Parathyroid adenoma (tissue), 2 donors: ENCODE results near the gene GPAT3.
"Not testable (repeated sequence)": the region's sequence is repeated elsewhere in the genome, so short reads cannot be mapped to it uniquely, and the experiment has no call there.

ENCODE experiments used
- H2AFZ ChIP-seq: fragments of 300-600 bp; sonication (generic); one replicate; pipeline ENCODE4 v1.7.0; 2017; ENCODE audit warnings: antibody characterized with exemption, mild to moderate bottlenecking
- H3K27ac ChIP-seq: fragments of 300-600 bp; sonication (generic); one replicate; pipeline ENCODE4 v1.7.0; 2017
- H3K27me3 ChIP-seq: fragments of 300-600 bp; sonication (generic); one replicate; pipeline ENCODE4 v1.7.0; 2017; ENCODE audit warnings: low read length; ENCODE audit not compliant: control insufficient read depth, insufficient read depth
- H3K36me3 ChIP-seq: fragments of 300-600 bp; sonication (generic); one replicate; pipeline ENCODE4 v1.7.0; 2017; ENCODE audit warnings: low read length; ENCODE audit not compliant: control insufficient read depth, insufficient read depth
- H3K4me1 ChIP-seq: fragments of 300-600 bp; sonication (generic); one replicate; pipeline ENCODE4 v1.7.0; 2017; ENCODE audit warnings: control low read depth
- H3K4me2 ChIP-seq: fragments of 300-600 bp; sonication (generic); one replicate; pipeline ENCODE4 v1.7.0; 2017; ENCODE audit warnings: low read length
- H3K4me3 ChIP-seq: fragments of 300-600 bp; sonication (generic); one replicate; pipeline ENCODE4 v1.7.0; 2017; ENCODE audit warnings: low read depth, low read length
- H3K79me2 ChIP-seq: fragments of 300-600 bp; sonication (generic); one replicate; pipeline ENCODE4 v1.7.0; 2017; ENCODE audit warnings: control low read depth
- H3K9ac ChIP-seq: fragments of 300-600 bp; sonication (generic); one replicate; pipeline ENCODE4 v1.7.0; 2017; ENCODE audit warnings: mild to moderate bottlenecking
- H3K9me3 ChIP-seq: fragments of 300-600 bp; sonication (generic); one replicate; pipeline ENCODE4 v1.7.0; 2017; ENCODE audit warnings: low read length; ENCODE audit not compliant: control insufficient read depth
- TF ChIP-seq, protein P1 (sequence below): fragments of 300-600 bp; sonication (generic); IDR thresholded peaks from one replicate; pipeline ENCODE4 v1.7.0; 2017; ENCODE audit warnings: antibody characterized with exemption, mild to moderate bottlenecking
- donor health status: primary hyperparathyroidism.

Gene GPAT3

GRCh38 chr4:83535520-83536361, at the start of gene GPAT3:
Gene GPAT3, plus strand, starts transcription at chr4:83536108. Its CDS starts 515 bp downstream, at chr4:83536623.
- Histone ChIP-seq H2AFZ (peak within 1 kb of the TSS; percentile 84), H3K9me3 (no peaks in the 10 kb centered on the region), H3K9ac (no peak within 1 kb of the TSS), H3K4me1 (no peaks in the 10 kb centered on the region), H3K4me2 (peak within 1 kb of the TSS; percentile 83), H3K36me3 (no peaks in the 10 kb centered on the region), H3K27me3 (no peaks in the 10 kb centered on the region), H3K27ac (peak within 1 kb of the TSS; percentile 90), H3K79me2 (no peaks in the 10 kb centered on the region), H3K4me3 (peak within 1 kb of the TSS; percentile 91)
- TF ChIP-seq, protein P1, sequence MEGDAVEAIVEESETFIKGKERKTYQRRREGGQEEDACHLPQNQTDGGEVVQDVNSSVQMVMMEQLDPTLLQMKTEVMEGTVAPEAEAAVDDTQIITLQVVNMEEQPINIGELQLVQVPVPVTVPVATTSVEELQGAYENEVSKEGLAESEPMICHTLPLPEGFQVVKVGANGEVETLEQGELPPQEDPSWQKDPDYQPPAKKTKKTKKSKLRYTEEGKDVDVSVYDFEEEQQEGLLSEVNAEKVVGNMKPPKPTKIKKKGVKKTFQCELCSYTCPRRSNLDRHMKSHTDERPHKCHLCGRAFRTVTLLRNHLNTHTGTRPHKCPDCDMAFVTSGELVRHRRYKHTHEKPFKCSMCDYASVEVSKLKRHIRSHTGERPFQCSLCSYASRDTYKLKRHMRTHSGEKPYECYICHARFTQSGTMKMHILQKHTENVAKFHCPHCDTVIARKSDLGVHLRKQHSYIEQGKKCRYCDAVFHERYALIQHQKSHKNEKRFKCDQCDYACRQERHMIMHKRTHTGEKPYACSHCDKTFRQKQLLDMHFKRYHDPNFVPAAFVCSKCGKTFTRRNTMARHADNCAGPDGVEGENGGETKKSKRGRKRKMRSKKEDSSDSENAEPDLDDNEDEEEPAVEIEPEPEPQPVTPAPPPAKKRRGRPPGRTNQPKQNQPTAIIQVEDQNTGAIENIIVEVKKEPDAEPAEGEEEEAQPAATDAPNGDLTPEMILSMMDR = no peak

DNA sequence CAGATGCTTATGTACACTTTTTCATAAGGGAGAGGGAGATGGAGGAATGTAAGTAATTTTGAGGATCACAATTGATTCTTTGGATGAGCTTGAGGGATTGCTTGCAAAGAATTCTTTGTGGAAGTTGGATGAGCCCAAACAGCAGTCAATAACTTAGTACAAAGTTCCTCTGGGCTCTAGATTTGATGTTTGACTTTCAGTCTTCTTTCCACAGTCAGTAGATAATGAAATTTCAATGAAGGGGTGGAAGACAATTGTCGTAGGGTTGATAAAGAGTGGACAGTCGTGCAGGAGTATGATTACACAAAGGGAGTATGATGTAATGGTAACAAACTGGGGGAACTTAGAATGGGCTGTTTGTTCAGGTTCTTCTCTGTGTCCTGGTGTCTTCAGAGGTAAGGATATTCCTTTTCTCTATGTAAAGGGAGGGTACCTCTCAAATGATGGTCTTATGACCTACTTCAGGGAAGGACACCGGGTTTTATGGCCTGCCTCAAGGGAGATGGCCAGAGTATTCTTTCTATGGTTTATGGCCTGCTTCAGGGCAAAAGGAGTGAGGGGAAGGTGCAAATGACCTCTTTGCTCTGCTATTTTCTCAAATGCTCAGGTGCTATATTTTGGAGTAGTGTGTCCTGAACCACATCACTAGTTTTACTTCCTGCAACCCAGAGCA, 49.3 kb upstream of the GPAT3 start:
- no peaks in the 10 kb centered on the region for H3K36me3 ChIP-seq
- H3K4me1 ChIP-seq = peaks cover 3% of the 10 kb centered on the region
- H3K9me3 ChIP-seq = no peaks in the 10 kb centered on the region
- H3K4me3 ChIP-seq = no peak overlapping the region
- no peaks in the 10 kb centered on the region for H3K79me2 ChIP-seq
- H3K9ac ChIP-seq = no peak overlapping the region
- no peak overlapping the region for H3K4me2 ChIP-seq
- no peaks in the 10 kb centered on the region for H3K27me3 ChIP-seq
- no peak overlapping the region for H2AFZ ChIP-seq
- TF ChIP-seq, protein P1 = no peak
- no peak overlapping the region for H3K27ac ChIP-seq

DNA sequence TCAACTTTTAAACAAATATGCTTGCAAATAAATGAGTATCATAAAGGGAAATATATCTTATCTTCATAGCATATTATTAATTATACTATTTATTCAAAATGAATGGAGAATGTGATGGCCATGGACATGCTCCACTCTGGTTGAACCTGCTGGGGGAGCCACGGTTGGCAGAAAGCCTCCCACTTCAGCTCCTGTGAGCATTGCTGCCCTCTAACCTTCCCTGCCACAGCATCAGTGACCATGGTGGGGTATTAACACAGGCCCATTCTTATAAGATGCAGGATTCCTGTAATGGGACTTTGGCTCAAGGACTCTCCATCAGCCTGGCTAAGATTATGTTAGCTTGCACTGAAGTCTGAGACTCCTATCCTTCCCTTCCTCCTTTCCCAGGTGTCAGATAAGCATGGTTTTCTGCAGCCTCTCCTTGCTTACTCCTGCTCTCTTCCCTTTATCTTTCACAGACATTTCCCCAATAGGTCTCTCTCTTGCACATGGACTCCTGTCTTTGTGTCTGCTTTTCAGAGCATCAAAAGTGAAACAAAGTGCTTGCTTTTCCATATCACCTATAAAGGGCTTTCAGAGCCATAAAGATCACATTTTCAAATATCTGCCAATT, 46.1 kb upstream of the GPAT3 start:
- no peaks in the 10 kb centered on the region for H3K79me2 ChIP-seq
- H3K9ac ChIP-seq = no peak overlapping the region
- no peak overlapping the region for H3K4me2 ChIP-seq
- TF ChIP-seq, protein P1 = no peak
- H3K27me3 ChIP-seq = no peaks in the 10 kb centered on the region
- H2AFZ ChIP-seq = no peak overlapping the region
- peaks cover 3% of the 10 kb centered on the region for H3K4me1 ChIP-seq
- H3K4me3 ChIP-seq = no peak overlapping the region
- H3K36me3 ChIP-seq = no peaks in the 10 kb centered on the region
- no peak overlapping the region for H3K27ac ChIP-seq
- no peaks in the 10 kb centered on the region for H3K9me3 ChIP-seq

GRCh38 chr4:83490876-83491450, 44.9 kb upstream of the GPAT3 start:
- H3K4me3 ChIP-seq = no peak overlapping the region
- H3K36me3 ChIP-seq = no peaks in the 10 kb centered on the region
- no peaks in the 10 kb centered on the region for H3K4me1 ChIP-seq
- H3K79me2 ChIP-seq = no peaks in the 10 kb centered on the region
- no peaks in the 10 kb centered on the region for H3K9me3 ChIP-seq
- no peaks in the 10 kb centered on the region for H3K27me3 ChIP-seq
- H2AFZ ChIP-seq = no peak overlapping the region
- H3K27ac ChIP-seq = no peak overlapping the region
- TF ChIP-seq, protein P1 = peak; percentile 64
- H3K9ac ChIP-seq = no peak overlapping the region
- no peak overlapping the region for H3K4me2 ChIP-seq

DNA sequence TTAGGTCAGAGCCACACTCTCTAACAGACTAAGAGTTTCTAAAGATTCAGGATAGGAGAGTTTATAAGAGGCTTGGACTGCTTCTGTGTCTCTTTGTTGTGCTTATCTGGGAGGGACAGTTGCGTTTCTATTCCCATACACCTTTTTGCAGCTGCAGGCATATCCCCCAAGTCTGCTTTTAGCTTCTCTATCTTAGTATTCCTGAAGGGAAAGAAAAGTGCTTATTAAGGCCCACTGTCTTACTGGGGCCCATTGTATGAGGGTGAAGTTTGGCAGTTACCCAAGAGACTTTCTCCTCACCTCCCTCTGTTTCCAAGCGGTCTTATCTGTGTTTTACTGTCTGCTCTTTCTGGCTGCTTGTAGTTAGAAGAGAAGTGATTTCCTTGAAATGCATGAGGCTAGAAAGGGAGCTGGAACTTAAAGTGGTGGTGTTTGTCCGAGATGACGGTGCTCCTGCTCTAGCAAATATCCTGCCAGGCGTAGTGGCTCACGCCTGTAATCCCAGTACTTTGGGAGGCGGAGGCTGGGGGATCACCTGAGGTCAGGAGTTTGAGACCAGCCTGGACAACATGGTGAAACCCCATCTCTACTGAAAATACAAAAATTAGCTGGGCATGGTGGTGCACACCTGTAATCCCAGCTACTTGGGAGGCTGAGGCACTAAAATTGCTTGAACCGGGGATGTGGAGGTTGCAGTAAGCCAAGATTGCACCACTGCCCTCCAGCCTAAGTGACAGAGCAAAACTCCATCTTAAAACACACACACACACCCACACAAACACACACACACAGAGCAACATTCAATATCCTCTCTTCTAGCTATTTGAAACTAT, 39.6 kb upstream of the GPAT3 start:
- H2AFZ ChIP-seq = peak overlapping the region; percentile 17
- H3K4me3 ChIP-seq, H3K4me2 ChIP-seq, H3K79me2 ChIP-seq, H3K36me3 ChIP-seq, H3K9ac ChIP-seq, H3K27me3 ChIP-seq, H3K4me1 ChIP-seq, H3K27ac ChIP-seq, H3K9me3 ChIP-seq: not testable (repeated sequence)
